Thymus (tissue), 11 donors: Measurements from ENCODE around the gene CREB1. TPM values are rescaled to one million over a fixed set of nuclear protein-coding genes. Genes with fewer than 3 reads are reported as not detected.

Experiments used
- DNase-seq, 9 donors: peaks; one replicate each; pipeline ENCODE4 v3.0.0-alpha.2; 2013; ENCODE audit warnings: low spot score in 9 of 9, low read depth in 6 of 9, missing footprints in 1 of 9
- H3K27ac ChIP-seq, 2 donors: one replicate each; pipeline ENCODE4 v1.5.1; 2013; ENCODE audit warnings: control low read depth in 1 of 2, low read depth in 1 of 2, low read length in 1 of 2, mild to moderate bottlenecking in 1 of 2, moderate library complexity in 1 of 2
- H3K27me3 ChIP-seq, 2 donors: one replicate each; pipeline ENCODE4 v1.5.1; 2013; ENCODE audit warnings: low read length in 1 of 2; ENCODE audit not compliant: control insufficient read depth in 2 of 2, insufficient read depth in 1 of 2
- H3K36me3 ChIP-seq, 2 donors: one replicate each; pipeline ENCODE4 v1.5.1; 2013; ENCODE audit warnings: low read length in 1 of 2, mild to moderate bottlenecking in 1 of 2, moderate library complexity in 1 of 2; ENCODE audit not compliant: control insufficient read depth in 2 of 2, insufficient read depth in 2 of 2
- H3K4me1 ChIP-seq, 2 donors: one replicate each; pipeline ENCODE4 v1.5.1; 2013; ENCODE audit warnings: low read length in 2 of 2; ENCODE audit not compliant: control insufficient read depth in 2 of 2, insufficient read depth in 2 of 2
- H3K4me3 ChIP-seq, 2 donors: one replicate each; pipeline ENCODE4 v1.5.1; 2013; ENCODE audit warnings: low read length in 2 of 2, control low read depth in 1 of 2, mild to moderate bottlenecking in 1 of 2
- H3K9me3 ChIP-seq, 2 donors: one replicate each; pipeline ENCODE4 v1.5.1; 2013; ENCODE audit warnings: low read length in 1 of 2, mild to moderate bottlenecking in 1 of 2; ENCODE audit not compliant: control insufficient read depth in 2 of 2, insufficient read depth in 1 of 2
- WGBS: extraction: QIAGEN DNeasy Blood & Tissue Kit; methylation state at CpG from one replicate; pipeline ENCODE4 v1.1.7; 2013; 5-methylcytosine and 5-hydroxymethylcytosine counted together
- polyA plus RNA-seq: library from polyadenylated mRNA; stranded (reverse); fragments of 200-250 nt; gene quantifications from one replicate; pipeline ENCODE4 v1.2.3, GENCODE V29; 2013
- total RNA-seq: library from RNA; stranded (reverse); fragments of 120-200 nt; gene quantifications from one replicate; pipeline ENCODE4 v1.2.4, GENCODE V29; 2013
- donor health status: healthy.

The CREB1 gene
- total and polyA plus RNA-seq, 2 donors: 15.5 to 50.9 TPM

- no peaks in the 10 kb centered on the region for H3K36me3 ChIP-seq
- no peaks in the 10 kb centered on the region for H3K27me3 ChIP-seq
- DNase-seq: no peak
- no peak overlapping the region for H3K27ac ChIP-seq
- 98% methylated on average over 1 of the region's 1 CpG for WGBS
- peaks cover 2 to 3% of the 10 kb centered on the region in 2 donors for H3K4me1 ChIP-seq
- H3K4me3 ChIP-seq: no peak overlapping the region
- no peaks in the 10 kb centered on the region for H3K9me3 ChIP-seq
Measured at GRCh38 chr2:207510148-207510547, 19.6 kb upstream of the CREB1 start.

DNA sequence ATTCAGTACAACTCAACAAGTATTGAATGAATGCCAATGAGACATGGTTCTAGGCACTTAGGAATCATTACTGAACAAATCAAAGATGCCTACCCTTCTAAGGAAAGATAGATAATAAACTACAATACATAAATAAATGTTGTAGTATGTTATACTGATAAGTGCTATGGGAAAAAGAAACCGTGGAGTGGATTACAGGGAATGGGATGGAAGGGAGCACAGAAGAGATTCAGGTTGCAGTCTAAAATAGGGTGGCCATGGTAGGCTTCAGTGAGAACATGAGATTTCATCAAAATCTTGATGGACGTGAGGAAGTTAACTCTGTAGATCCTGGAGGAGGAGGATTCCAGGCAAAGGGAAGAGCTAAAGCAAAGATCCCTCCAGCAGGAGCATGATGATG, 17.9 kb upstream of the CREB1 start:
- no peaks in the 10 kb centered on the region for H3K36me3 ChIP-seq
- H3K27ac ChIP-seq: no peak overlapping the region
- H3K4me1 ChIP-seq: no peaks in the 10 kb centered on the region
- H3K27me3 ChIP-seq: no peaks in the 10 kb centered on the region
- no peaks in the 10 kb centered on the region for H3K9me3 ChIP-seq
- WGBS: 91% methylated on average over 2 of the region's 2 CpGs
- H3K4me3 ChIP-seq: no peak overlapping the region
- DNase-seq: no peak

GRCh38 chr2:207512356-207512755, 17.4 kb upstream of the CREB1 start:
- no peaks in the 10 kb centered on the region for H3K36me3 ChIP-seq
- H3K4me3 ChIP-seq: no peak overlapping the region
- no peaks in the 10 kb centered on the region for H3K4me1 ChIP-seq
- 88% methylated on average over 3 of the region's 3 CpGs for WGBS
- H3K9me3 ChIP-seq: no peaks in the 10 kb centered on the region
- H3K27ac ChIP-seq: no peak overlapping the region
- DNase-seq: no peak
- H3K27me3 ChIP-seq: no peaks in the 10 kb centered on the region

DNA sequence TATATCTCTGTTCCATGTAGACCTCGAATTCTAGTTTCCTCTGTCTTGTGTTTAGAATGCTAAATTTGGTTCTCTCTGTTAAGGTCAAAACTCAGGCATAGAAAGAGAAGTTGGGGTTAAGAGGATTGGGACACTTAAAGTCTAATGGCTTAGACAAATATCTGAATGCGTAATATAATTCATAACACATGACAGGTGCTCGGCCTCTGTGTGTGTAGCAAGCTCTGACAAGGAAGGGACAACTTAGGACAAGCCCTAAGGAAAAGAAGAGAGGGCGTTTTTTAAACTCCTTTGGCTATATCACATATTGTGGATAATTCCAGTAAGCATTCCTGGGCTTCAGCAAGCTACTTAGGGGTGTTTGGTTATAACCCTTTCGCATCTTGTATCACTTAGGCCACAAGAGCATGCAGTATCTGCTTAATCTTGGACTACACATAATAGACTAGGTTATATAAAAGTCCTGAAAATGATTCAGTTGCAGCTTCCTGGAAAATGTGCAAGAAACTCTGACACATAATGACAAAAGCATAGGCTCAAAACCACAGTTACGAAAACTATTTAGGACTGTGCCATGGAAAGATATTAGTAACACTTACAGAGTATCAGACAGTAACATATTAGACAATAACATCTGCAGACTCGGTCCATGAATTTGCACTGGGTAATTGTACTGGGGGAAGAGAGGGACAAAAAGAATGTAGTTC, 16.1 kb upstream of the CREB1 start:
- no peak overlapping the region for H3K4me3 ChIP-seq
- WGBS: 91% methylated on average over 7 of the region's 7 CpGs
- H3K4me1 ChIP-seq: no peaks in the 10 kb centered on the region
- H3K27ac ChIP-seq: peak overlapping the region in 1 of 2 donors; percentile 12
- no peaks in the 10 kb centered on the region for H3K27me3 ChIP-seq
- no peaks in the 10 kb centered on the region for H3K9me3 ChIP-seq
- DNase-seq: no peak
- H3K36me3 ChIP-seq: no peaks in the 10 kb centered on the region

GRCh38 chr2:207514451-207514850, 15.3 kb upstream of the CREB1 start:
- no peaks in the 10 kb centered on the region for H3K27me3 ChIP-seq
- H3K9me3 ChIP-seq: no peaks in the 10 kb centered on the region
- no peaks in the 10 kb centered on the region for H3K36me3 ChIP-seq
- H3K4me1 ChIP-seq: no peaks in the 10 kb centered on the region
- no peak for DNase-seq
- WGBS: 95% methylated on average over 2 of the region's 2 CpGs
- H3K4me3 ChIP-seq: no peak overlapping the region
- peak overlapping the region in 1 of 2 donors; percentile 12 for H3K27ac ChIP-seq

GRCh38 chr2:207515671-207516070, 14.1 kb upstream of the CREB1 start:
- Histone ChIP-seq H3K9me3 (no peaks in the 10 kb centered on the region), H3K36me3 (no peaks in the 10 kb centered on the region), H3K4me3 (no peak overlapping the region), H3K27me3 (no peaks in the 10 kb centered on the region), H3K4me1 (no peaks in the 10 kb centered on the region), H3K27ac (no peak overlapping the region)
- 90% methylated on average over 3 of the region's 3 CpGs for WGBS
- DNase-seq: no peak

GRCh38 chr2:207516206-207516605, 13.6 kb upstream of the CREB1 start:
- H3K27me3 ChIP-seq: no peaks in the 10 kb centered on the region
- no peaks in the 10 kb centered on the region for H3K4me1 ChIP-seq
- no peaks in the 10 kb centered on the region for H3K36me3 ChIP-seq
- H3K4me3 ChIP-seq: no peak overlapping the region
- WGBS: 97% methylated on average over 1 of the region's 1 CpG
- DNase-seq: no peak
- no peak overlapping the region for H3K27ac ChIP-seq
- no peaks in the 10 kb centered on the region for H3K9me3 ChIP-seq

DNA sequence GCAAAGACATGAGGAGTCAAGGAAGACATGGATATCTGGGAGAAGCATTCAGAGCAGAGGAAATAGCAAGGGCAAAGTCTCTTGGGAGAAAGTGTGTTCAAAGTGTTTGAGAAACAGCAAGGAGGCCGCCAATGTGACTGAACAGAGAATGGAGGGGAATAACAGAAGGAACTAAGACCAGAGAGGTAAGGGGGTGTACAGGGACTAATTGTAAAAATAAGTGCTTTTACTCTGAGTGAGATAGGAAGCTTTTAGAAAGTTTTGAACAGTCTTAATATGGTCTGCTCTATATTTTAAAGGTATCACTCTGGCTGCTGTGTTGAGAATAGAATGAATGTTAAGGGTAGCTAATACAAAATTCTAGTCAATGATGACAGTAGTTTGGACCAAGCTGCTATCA, 6.8 kb upstream of the CREB1 start:
- Histone ChIP-seq H3K4me1 (peaks cover 0 to 3% of the 10 kb centered on the region in 2 donors), H3K9me3 (no peaks in the 10 kb centered on the region), H3K36me3 (no peaks in the 10 kb centered on the region), H3K27me3 (no peaks in the 10 kb centered on the region), H3K27ac (no peak overlapping the region), H3K4me3 (no peak overlapping the region)
- 98% methylated on average over 1 of the region's 1 CpG for WGBS
- DNase-seq: no peak

- no peak overlapping the region for H3K4me3 ChIP-seq
- no peaks in the 10 kb centered on the region for H3K36me3 ChIP-seq
- WGBS: 7% methylated on average over 1 of the region's 1 CpG
- H3K27me3 ChIP-seq: no peaks in the 10 kb centered on the region
- no peaks in the 10 kb centered on the region for H3K9me3 ChIP-seq
- peaks cover 0 to 11% of the 10 kb centered on the region in 2 donors for H3K4me1 ChIP-seq
- peak in 1 of 9 donors; percentile 25 for DNase-seq
- no peak overlapping the region for H3K27ac ChIP-seq
Measured at GRCh38 chr2:207525296-207525695, 4.5 kb upstream of the CREB1 start.
